Ecto neural progenitor cell (in vitro differentiated cells): ENCODE measurements around the gene QPCT.
"Not testable (repeated sequence)": the region's sequence is repeated elsewhere in the genome, so short reads cannot be mapped to it uniquely, and the experiment has no call there.

Experiments used
- DNase-seq: peaks from one replicate; pipeline ENCODE4 v3.0.0-alpha.2; 2018; ENCODE audit warnings: low spot score

Gene QPCT

GRCh38 chr2:37358466-37358865, 14.0 kb downstream of the QPCT start:
- DNase-seq = no peak

DNA sequence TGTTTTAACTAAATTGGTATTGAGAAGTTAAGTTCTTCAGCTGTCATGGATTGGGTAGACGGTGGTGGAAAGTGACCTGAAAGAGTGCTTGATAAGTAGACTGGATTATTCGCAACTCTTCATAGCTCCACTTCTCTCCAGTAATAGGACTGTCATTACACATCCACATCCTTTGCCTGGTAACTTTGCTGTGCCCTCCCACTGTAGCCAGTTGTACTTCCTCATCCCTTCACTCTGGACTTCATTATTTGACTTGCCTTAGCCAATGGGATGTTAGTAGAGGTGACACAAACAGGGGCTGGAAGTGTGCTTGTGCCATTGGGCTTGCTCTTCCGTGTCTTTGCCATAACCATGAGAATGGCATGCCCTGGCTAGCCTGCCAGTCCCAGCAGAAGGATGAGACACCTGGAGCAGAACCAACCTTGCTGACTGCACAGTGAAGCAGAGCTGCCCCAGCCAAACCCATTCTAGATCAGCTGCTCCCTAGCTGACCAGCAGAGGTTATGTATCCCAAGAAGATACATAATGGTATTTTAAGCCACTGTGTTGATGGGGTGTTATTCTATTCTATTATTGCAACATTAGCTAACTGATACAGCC, 16.9 kb downstream of the QPCT start:
- DNase-seq = no peak

DNA sequence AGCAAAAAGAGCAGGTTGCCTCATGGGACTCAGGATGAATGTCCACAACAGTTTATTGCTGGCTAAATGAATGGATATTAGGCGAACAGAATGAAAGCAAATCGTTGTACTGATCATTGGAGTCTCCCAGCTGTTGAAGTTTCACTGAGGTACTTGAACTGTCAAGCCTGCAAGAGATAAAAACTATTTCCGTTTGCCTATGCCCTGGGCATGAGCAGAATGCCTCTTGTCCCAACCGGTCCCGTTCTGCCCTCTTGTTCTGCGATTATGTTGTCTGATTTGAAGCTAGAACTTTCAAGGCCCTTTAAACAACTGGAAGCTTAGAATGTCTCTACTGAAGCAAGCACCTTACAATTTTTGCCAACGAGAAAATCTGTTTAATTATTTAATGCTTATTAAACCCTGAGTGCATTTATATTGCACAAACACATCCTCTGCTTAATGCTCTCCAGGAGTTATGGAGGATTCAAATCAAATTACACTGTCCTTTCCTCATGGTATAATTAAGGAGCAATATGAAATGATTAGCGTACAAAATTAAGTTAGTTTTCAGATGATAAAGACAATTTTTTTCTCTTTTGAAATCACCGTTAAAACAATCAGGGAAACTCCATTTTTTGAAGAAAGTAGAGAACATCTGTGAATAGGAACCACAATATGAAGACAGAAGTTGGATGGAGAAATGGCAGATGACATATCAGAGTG, 17.7 kb downstream of the QPCT start:
- no peak for DNase-seq

- no peak for DNase-seq
Measured at GRCh38 chr2:37364351-37364750, 19.9 kb downstream of the QPCT start.

- DNase-seq = no peak
Measured at GRCh38 chr2:37365669-37366068, 21.2 kb downstream of the QPCT start.

DNA sequence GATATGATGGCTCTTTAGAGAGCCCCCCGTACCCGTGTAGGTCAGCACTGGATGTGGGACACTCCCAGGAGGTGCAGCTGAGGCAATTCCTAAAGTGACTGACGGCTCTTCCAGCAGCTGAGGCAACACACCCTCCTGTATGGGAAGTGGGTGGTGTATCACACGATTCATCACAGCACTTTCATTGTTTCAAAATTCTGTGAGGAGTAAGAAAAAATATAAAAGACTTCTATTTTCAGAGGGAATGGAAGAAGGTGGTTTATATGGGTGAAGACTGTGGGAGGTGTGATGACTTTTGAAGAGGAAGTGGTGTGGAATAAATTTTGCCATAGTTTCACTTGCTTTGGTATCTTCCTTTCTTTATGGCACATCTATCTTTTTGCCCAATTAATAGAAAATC, 22.3 kb downstream of the QPCT start:
- no peak for DNase-seq

- DNase-seq = no peak
Measured at GRCh38 chr2:37367310-37367709, 22.9 kb downstream of the QPCT start.

GRCh38 chr2:37367984-37368383, 23.6 kb downstream of the QPCT start:
- DNase-seq = no peak

DNA sequence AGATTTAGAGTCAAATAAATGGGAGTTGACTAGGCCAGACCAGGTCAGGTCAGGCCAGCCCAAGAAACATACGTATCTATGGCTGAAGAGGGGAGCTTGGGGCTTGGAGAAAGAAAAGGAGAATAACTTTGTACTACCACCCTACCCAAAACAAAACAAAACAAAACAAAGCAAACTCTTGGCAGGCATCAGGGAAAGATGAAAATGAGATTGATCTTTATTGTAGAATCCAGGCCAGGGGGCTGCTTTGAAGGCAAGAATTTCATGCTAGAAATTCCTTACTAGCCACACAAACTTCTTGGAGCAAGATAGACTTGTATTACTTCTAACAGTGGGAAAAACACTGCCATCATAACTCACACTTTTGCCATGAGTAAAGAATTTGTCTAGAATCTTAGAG, 26.2 kb downstream of the QPCT start:
- no peak for DNase-seq

- no peak for DNase-seq
Measured at GRCh38 chr2:37372000-37372399, 27.6 kb downstream of the QPCT start.

GRCh38 chr2:37375741-37376288, 31.4 kb downstream of the QPCT start:
- no peak for DNase-seq

DNA sequence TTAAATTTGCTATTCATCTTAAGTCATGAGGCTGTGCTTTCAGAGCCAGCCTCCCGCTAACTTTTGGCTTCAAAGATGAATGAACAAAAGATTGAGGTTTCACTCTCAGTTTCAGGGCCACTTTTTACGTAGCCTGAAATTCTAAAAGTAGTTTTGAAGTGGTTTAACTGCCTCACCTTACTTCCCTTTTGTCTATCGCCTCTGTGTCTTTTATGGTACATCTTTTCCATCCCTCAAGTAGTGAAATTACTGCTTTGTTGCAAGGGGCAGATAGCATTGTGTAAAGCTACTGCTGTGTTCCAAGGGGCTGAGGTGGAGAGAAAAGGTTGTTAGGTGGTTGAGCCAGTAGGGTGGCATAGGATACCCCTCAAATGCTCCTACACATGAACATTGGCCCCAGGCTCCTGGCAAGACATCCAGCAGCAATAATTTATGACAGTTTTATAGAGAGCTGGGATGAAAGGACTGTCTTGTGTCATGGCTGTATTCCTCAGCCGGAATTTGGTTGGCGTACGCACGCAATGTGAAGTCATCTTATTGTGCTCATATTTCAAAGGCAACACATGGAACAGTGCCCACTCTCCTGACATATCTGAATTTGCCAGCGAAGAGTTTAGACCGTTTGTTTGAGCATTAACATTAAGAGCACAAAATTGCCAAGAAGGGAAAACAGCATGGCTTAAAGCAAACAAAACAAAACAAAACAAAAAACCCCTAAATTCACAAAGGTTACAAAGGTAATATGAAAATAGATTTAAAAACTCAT, 32.2 kb downstream of the QPCT start:
- DNase-seq = no peak

- no peak for DNase-seq
Measured at GRCh38 chr2:37377187-37377532, 32.7 kb downstream of the QPCT start.

GRCh38 chr2:37378411-37378810, 34.0 kb downstream of the QPCT start:
- DNase-seq = no peak

GRCh38 chr2:37379881-37380296, 35.5 kb downstream of the QPCT start:
- DNase-seq = no peak

DNA sequence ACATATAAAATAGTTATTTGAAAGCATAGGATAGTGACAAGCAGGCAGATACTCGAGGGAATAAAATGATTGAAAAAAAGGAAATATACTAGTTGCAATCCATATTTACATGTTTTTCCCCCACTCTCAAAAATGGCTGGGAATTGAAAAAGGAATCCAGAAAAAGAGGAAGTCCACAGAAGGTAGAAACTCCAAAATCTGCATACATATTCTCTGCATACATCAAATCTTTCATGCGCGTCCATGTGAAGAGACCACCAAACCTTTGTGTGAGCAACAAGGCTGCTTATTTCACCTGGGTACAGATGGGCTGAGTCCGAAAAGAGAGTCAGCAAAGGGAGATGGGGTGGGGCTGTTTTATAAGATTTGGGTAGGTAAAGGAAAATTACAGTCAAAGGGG, 36.4 kb downstream of the QPCT start:
- DNase-seq = not testable (repeated sequence)

- not testable (repeated sequence) for DNase-seq
Measured at GRCh38 chr2:37384261-37384660, 39.8 kb downstream of the QPCT start.

GRCh38 chr2:37387148-37387835, 42.9 kb downstream of the QPCT start:
- DNase-seq = no peak

DNA sequence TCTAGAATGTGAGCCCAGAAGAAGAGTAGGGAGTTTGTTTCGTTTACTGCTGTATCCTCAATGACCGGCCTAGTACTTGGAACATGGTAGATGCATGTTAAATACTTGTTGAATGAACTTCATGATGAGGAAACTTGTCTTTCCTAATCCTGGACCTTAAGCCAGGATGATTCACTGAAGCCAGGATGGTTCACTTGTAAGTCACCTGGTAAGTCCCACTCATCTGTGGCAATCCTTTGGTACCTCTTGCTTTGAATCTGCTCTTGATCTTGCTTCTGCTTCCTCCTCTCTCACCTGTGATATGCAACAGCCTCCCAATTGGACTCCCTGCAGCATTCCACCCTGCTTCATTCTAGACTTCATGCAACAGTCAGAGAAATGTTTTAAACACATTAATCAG, 43.6 kb downstream of the QPCT start:
- no peak for DNase-seq

GRCh38 chr2:37389395-37389794, 45.0 kb downstream of the QPCT start:
- DNase-seq = no peak

- DNase-seq = no peak
Measured at GRCh38 chr2:37389989-37390765, 45.7 kb downstream of the QPCT start.

DNA sequence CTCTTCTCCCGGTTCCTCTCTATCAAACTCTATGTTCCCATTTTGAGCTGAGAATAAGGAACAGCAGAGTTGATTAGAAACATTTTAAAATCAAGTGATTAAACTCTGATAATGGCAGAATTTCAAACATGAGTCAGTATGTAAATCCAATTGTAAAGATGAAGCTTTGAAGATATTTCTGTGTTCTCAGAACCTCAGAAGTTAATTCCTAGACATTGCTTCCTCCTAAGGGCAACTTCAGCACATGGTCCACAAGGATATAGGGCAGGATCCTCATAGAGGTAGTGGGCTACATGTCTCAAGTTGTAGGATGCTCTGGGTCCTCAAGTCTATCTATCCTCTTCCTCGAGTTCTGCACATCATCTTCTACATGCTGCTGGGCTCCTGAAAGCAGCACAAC, 46.3 kb downstream of the QPCT start:
- no peak for DNase-seq
